Epithelial cell of esophagus (primary cell): ENCODE results near the gene EPB42.

Experiments used
- DNase-seq: peaks from one replicate; pipeline ENCODE4 v3.0.0; 2010; ENCODE audit warnings: low read depth
- H3K4me3 ChIP-seq: 2 replicates; pipeline ENCODE4 v1.5.1; 2011; ENCODE audit warnings: mild to moderate bottlenecking, low read length, control low read depth
- CTCF ChIP-seq: IDR thresholded peaks from 2 replicates; pipeline ENCODE4 v1.5.1; 2011; ENCODE audit warnings: low read depth, mild to moderate bottlenecking, low read length, control low read depth, inconsistent platforms; ENCODE audit not compliant: insufficient read depth; ENCODE audit errors: missing control alignments

The EPB42 gene

GRCh38 chr15:43251185-43251870, 30.5 kb upstream of the EPB42 start:
- H3K4me3 ChIP-seq = no peak overlapping the region
- DNase-seq = no peak
- no peak for TF ChIP-seq CTCF

- H3K4me3 ChIP-seq = no peak overlapping the region
- DNase-seq = peak; percentile 86
- no peak for TF ChIP-seq CTCF
Measured at GRCh38 chr15:43250785-43251184, 30.0 kb upstream of the EPB42 start.

GRCh38 chr15:43249699-43250203, 28.9 kb upstream of the EPB42 start:
- H3K4me3 ChIP-seq = no peak overlapping the region
- TF ChIP-seq CTCF = no peak
- DNase-seq = peak; percentile 68

- DNase-seq = no peak
- no peak overlapping the region for H3K4me3 ChIP-seq
- TF ChIP-seq CTCF = no peak
Measured at GRCh38 chr15:43249236-43249635, 28.4 kb upstream of the EPB42 start.

- TF ChIP-seq CTCF = no peak
- DNase-seq = no peak
- H3K4me3 ChIP-seq = no peak overlapping the region
Measured at GRCh38 chr15:43246261-43246774, 25.5 kb upstream of the EPB42 start.

- TF ChIP-seq CTCF = no peak
Measured at GRCh38 chr15:43244092-43244491, 23.3 kb upstream of the EPB42 start.

GRCh38 chr15:43243020-43243645, 22.3 kb upstream of the EPB42 start:
- peak; percentile 57 for DNase-seq
- H3K4me3 ChIP-seq = no peak overlapping the region
- no peak for TF ChIP-seq CTCF

More at GRCh38 chr15:43244092-43244491, 23.3 kb upstream of the EPB42 start:
- no peak overlapping the region for H3K4me3 ChIP-seq
- peak; percentile 40 for DNase-seq
